Activated naive CD4-positive, alpha-beta T cell treated with anti-CD3 and anti-CD28 coated beads, Interleukin-2, amount 50 U/mL, for 72 hours (primary cell): ENCODE results near the gene IGFBP6. TPM values are rescaled to one million over a fixed set of nuclear protein-coding genes. Genes with fewer than 3 reads are reported as not detected.
A peak's percentile ranks its signal among the peaks of the same experiment; 100 is the strongest.

Source experiments
- ATAC-seq, 2 donors: fragments of 150-1000 bp; cut with Tn5 transposase; 2 replicates each; pipeline ENCODE4 v1.10.0; 2021; ENCODE audit warnings: mild to moderate bottlenecking in 2 of 2, moderate library complexity in 2 of 2
- DNase-seq, 2 donors: peaks; one replicate each; pipeline ENCODE4 v3.0.0; 2021 to 2022; ENCODE audit warnings: low spot score in 2 of 2
- H3K27ac Mint-ChIP-seq, 2 donors: one replicate each; pipeline ENCODE4 v1.8.0; 2022; ENCODE audit warnings: mild to moderate bottlenecking in 2 of 2, mixed read lengths in 2 of 2
- H3K36me3 Mint-ChIP-seq, 2 donors: one replicate each; pipeline ENCODE4 v1.8.0; 2022; ENCODE audit warnings: mixed read lengths in 2 of 2
- H3K9me3 Mint-ChIP-seq, 2 donors: one replicate each; pipeline ENCODE4 v1.8.0; 2022; ENCODE audit warnings: mixed read lengths in 2 of 2
- total RNA-seq, 2 donors: library from RNA; stranded (reverse); gene quantifications; one replicate each; pipeline ENCODE4 v1.2.3, GENCODE V29; 2022

The IGFBP6 gene
- total RNA-seq, 2 donors from 2014 or later: 1.5 to 3.6 TPM

DNA sequence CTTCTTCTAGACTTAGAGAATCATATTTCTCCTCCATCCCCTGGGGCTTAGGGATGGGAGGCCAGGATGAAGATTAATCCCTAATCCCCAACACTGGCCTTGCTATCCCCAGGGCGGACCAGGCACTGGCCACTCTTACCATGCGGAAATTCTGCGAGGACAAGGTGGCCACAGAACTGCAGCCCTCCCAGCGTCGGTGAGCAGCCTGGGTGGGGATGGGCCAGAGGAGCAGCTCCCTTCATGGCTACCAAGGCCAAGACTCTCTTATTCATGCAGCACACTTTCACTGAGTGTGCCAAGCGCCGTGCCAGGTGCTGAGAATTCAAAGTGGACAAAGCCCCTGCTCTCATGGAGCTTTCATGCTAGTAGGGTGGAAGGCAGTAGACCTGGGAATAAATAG, 40.6 kb upstream of the IGFBP6 start:
- Mint-ChIP-seq H3K27ac (no peak overlapping the region), H3K9me3 (no peaks in the 10 kb centered on the region), H3K36me3 (no peaks in the 10 kb centered on the region)
- ATAC-seq (no peak), DNase-seq (no peak)

DNA sequence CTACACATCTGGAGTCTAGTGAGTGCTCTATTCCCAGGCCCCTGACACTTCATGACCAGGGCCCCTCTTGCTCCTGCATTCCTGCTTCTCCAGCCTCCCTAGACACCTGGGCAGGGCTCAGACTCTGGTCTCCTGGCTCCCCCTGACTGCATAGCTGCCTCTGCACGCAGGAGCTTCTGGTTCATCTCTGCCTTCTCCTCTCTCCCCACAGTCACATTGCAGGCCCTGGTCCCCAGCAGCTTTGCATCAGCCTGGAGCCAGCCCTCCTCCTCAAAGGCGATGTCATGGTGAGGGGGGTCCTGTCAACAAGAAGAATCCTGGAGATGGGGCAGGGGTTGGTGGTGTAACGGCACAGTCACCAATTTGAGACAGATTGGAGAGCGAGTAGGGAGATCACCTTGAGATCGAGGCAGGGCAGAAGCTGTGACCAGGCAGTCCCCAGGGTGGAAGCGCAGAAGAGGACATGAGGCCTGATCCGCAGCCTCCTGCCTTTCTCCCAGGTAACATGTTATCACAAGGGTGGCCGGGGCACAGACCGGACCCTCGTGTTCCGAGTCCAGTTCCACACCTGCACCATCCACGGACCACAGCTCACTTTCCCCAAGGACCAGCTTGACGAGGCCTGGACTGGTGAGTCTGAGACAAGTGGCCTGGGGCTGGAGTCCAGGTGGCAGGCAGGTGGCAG, 39.5 kb upstream of the IGFBP6 start:
- no peak overlapping the region for H3K27ac Mint-ChIP-seq
- no peaks in the 10 kb centered on the region for H3K9me3 Mint-ChIP-seq
- no peak for DNase-seq
- no peak for ATAC-seq
- no peaks in the 10 kb centered on the region for H3K36me3 Mint-ChIP-seq

DNA sequence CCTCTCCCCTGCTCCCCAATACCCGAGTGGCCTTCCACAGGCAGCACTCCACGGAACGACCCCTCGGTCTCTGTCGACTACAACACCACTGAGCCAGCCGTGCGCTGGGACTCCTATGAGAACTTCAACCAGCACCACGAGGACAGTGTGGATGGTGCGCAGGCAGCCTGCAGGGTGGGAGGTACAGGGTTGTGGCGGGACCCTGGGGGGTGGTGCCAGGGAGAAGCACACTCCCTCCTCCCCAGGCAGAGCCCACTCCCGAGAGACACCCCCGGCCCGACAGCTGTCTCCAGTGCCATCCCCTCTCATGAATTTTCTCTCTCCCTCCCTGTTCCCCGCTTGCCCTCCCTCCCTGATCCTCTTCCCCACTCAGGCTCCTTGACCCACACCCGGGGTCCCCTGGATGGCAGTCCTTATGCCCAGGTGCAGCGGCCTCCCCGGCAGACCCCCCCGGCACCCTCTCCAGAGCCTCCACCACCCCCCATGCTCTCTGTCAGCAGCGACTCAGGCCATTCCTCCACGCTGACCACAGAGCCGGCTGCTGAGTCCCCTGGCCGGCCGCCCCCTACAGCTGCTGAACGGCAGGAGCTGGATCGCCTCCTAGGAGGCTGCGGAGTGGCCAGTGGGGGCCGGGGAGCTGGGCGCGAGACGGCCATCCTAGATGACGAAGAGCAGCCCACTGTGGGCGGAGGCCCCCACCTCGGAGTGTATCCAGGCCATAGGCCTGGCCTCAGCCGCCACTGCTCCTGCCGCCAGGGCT, 38.6 kb upstream of the IGFBP6 start:
- DNase-seq (no peak), ATAC-seq (no peak)
- H3K27ac Mint-ChIP-seq: no peak overlapping the region
- H3K9me3 Mint-ChIP-seq: no peaks in the 10 kb centered on the region
- H3K36me3 Mint-ChIP-seq: no peaks in the 10 kb centered on the region

DNA sequence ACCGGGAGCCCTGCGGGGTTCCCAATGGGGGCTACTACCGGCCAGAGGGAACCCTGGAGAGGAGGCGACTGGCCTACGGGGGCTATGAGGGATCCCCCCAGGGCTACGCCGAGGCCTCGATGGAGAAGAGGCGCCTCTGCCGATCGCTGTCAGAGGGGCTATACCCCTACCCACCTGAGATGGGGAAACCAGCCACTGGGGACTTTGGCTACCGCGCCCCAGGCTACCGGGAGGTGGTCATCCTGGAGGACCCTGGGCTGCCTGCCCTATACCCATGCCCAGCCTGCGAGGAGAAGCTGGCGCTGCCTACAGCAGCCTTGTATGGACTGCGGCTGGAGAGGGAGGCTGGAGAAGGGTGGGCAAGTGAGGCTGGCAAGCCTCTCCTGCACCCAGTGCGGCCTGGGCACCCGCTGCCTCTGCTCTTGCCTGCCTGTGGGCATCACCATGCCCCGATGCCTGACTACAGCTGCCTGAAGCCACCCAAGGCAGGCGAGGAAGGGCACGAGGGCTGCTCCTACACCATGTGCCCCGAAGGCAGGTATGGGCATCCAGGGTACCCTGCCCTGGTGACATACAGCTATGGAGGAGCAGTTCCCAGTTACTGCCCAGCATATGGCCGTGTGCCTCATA, 37.9 kb upstream of the IGFBP6 start:
- Mint-ChIP-seq H3K9me3 (no peaks in the 10 kb centered on the region), H3K27ac (peak overlapping the region in 1 of 2 donors; percentile 9), H3K36me3 (no peaks in the 10 kb centered on the region)
- no peak for DNase-seq
- ATAC-seq: no peak

DNA sequence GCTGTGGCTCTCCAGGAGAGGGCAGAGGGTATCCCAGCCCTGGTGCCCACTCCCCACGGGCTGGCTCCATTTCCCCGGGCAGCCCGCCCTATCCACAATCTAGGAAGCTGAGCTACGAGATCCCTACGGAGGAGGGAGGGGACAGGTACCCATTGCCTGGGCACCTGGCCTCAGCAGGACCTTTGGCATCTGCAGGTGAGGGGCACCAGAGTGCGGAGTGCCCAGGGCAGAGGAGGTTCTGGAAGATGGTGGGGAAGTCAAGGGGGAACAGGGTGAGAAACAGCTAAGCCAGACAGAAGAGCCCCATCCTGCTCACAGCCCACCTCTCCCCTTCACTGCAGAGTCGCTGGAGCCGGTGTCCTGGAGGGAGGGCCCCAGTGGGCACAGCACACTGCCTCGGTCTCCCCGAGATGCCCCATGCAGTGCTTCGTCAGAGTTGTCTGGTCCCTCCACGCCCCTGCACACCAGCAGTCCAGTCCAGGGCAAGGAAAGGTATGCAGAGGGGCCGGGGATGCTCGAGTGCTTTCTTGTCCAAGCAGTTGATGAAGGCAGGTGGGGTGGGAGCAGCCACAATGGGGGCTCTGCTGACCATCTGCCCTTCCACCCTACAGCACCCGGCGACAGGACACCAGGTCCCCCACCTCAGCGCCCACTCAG, 37.3 kb upstream of the IGFBP6 start:
- H3K27ac Mint-ChIP-seq: peak overlapping the region in 1 of 2 donors; percentile 29
- H3K36me3 Mint-ChIP-seq: no peaks in the 10 kb centered on the region
- no peak for DNase-seq
- no peak for ATAC-seq
- H3K9me3 Mint-ChIP-seq: no peaks in the 10 kb centered on the region

DNA sequence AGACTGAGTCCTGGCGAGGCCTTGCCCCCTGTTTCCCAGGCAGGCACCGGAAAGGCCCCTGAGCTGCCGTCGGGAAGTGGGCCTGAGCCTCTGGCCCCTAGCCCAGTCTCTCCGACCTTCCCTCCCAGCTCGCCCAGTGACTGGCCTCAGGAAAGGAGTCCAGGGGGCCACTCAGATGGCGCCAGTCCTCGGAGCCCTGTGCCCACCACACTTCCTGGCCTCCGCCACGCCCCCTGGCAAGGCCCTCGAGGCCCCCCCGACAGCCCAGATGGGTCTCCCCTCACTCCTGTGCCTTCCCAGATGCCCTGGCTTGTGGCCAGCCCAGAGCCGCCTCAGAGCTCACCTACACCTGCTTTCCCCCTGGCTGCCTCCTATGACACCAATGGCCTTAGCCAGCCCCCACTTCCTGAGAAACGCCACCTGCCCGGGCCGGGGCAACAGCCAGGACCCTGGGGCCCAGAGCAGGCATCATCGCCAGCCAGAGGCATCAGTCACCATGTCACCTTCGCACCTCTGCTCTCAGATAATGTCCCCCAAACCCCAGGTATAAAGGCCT, 36.7 kb upstream of the IGFBP6 start:
- H3K9me3 Mint-ChIP-seq: no peaks in the 10 kb centered on the region
- H3K27ac Mint-ChIP-seq: no peak overlapping the region
- H3K36me3 Mint-ChIP-seq: no peaks in the 10 kb centered on the region
- DNase-seq (no peak), ATAC-seq (no peak)

DNA sequence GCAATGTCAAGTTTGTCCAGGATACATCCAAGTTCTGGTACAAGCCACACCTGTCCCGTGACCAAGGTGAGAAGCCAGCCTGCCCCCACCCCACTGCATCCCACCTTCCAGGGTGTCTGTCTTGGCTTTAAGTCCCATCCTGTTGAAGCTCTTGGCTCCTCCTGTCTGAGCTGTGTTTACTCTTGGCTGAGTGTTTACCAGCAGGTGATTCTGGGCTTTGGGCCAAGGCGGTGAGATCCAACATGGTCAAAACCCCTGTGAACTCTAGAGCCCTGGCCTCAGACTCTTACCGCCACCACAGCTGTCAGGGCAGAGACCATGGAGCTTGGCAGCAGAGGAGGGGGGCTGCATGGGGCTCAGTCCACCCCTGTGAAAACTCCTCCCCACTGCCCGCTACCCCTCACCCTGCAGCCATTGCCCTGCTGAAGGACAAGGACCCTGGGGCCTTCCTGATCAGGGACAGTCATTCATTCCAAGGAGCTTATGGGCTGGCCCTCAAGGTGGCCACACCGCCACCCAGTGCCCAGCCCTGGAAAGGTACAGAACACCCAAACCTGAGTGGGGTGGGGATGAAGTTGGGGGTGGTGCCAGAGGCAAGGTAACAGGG, 36.0 kb upstream of the IGFBP6 start:
- DNase-seq (no peak), ATAC-seq (peak in 1 of 2 donors; percentile 23)
- Mint-ChIP-seq H3K9me3 (no peaks in the 10 kb centered on the region), H3K36me3 (no peaks in the 10 kb centered on the region), H3K27ac (no peak overlapping the region)

DNA sequence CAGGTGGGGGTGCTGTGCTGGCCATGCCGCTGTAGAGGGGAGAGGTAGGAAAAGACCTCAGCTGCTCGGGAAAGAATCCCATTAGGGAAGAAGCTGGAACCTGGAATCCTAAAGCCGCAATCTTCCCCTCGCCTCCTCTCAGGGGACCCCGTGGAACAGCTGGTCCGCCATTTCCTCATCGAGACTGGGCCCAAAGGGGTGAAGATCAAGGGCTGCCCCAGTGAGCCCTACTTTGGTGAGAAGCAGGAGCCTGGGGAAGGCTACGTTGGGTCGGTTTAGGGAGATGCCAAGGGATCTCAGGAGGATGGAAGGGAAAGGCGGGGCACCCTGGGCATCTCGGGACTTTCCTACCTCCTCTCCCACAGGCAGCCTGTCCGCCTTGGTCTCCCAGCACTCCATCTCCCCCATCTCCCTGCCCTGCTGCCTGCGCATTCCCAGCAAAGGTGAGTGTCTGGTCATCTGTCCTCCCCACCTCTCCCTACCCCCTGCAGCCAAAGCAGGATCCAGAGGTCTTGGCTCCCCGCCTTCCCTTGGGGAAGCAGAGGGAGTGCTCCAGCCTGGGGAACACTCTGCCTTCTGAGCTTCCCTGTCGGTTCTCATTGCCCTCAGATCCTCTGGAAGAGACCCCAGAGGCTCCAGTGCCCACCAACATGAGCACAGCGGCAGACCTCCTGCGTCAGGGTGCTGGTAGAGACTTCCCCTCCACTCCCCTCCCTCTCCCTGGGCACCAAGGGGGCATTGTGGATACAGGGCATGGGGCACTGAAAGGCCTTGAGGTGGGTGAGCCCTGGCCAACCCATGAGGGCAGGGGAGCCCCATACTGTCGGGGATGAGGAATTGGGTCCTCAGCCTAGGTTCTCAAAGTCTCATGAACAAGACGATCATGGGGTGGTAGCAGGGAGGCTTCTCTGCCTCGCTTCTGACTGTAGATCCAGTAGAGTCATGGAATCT, 35.2 kb upstream of the IGFBP6 start:
- no peaks in the 10 kb centered on the region for H3K9me3 Mint-ChIP-seq
- ATAC-seq (no peak), DNase-seq (peak in 1 of 2 donors; percentile 53)
- H3K27ac Mint-ChIP-seq: no peak overlapping the region
- no peaks in the 10 kb centered on the region for H3K36me3 Mint-ChIP-seq

DNA sequence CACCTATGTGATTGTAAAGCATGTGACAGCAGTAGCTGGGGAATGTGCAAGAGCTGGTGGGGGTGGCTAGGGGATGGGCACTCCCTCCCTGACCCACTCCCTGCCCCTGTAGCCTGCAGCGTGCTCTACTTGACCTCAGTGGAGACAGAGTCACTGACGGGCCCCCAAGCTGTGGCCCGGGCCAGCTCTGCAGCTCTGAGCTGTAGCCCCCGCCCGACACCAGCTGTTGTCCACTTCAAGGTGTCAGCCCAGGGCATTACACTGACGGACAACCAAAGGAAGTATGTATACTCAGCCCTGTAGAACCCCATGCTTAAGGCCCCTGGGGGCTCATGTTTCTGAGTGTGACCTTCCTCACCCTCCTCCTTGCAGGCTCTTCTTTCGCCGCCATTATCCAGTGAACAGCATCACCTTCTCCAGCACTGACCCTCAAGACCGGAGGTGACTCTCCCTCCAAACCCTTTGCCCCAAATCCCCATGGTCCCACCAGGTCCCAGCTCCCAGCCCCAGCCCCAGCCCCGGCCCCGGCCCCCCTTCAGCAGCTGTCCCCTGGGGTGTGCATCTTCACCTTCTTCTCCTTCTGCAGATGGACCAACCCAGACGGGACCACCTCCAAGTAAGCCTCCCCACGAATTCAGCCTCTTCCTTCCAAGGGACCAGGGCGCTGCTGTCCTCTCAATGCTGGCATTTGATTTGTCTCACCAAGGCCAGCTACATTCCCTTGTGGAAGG, 34.3 kb upstream of the IGFBP6 start:
- no peak overlapping the region for H3K27ac Mint-ChIP-seq
- H3K9me3 Mint-ChIP-seq: no peaks in the 10 kb centered on the region
- no peaks in the 10 kb centered on the region for H3K36me3 Mint-ChIP-seq
- ATAC-seq (no peak), DNase-seq (no peak)

DNA sequence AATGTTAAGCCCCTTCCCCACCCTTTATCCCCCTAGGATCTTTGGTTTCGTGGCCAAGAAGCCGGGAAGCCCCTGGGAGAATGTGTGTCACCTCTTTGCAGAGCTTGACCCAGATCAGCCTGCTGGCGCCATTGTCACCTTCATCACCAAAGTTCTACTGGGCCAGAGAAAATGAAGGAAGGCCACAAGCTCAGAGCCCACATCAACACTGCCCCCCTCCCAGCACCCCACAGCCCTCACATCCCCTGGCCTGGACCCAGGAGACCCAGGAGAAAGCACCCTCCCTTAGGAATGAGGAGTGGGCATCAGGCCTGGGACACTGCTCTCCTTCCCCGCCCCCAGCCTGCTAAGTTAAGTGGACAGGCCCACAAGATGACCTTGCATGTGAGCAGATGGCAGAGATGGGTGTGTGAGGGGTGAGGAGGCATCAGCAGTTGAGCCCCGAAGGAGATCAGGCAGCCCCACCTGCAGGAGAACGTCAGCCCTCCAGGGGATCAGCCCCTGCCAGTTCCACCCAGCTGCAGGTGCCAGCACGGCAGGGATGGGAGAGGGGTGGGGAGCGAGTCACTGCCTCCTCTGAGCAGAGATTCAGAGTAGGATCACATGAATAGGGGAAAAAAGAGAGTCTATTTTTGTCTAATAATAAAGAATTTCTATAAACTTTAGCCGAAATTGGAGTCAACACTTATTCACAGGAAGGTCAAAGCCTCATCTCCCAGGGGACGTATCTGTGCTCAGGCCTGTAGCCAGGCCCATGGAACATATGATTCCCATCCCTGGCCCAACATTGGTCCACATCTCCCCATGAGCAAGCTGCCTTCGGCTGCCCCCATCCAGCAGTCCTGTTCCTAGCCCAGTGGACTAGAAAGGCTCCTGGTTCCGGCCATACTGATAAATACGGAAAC, 33.5 kb upstream of the IGFBP6 start:
- peak in 1 of 2 donors; percentile 49 for DNase-seq
- Mint-ChIP-seq H3K9me3 (no peaks in the 10 kb centered on the region), H3K27ac (no peak overlapping the region), H3K36me3 (no peaks in the 10 kb centered on the region)
- no peak for ATAC-seq

DNA sequence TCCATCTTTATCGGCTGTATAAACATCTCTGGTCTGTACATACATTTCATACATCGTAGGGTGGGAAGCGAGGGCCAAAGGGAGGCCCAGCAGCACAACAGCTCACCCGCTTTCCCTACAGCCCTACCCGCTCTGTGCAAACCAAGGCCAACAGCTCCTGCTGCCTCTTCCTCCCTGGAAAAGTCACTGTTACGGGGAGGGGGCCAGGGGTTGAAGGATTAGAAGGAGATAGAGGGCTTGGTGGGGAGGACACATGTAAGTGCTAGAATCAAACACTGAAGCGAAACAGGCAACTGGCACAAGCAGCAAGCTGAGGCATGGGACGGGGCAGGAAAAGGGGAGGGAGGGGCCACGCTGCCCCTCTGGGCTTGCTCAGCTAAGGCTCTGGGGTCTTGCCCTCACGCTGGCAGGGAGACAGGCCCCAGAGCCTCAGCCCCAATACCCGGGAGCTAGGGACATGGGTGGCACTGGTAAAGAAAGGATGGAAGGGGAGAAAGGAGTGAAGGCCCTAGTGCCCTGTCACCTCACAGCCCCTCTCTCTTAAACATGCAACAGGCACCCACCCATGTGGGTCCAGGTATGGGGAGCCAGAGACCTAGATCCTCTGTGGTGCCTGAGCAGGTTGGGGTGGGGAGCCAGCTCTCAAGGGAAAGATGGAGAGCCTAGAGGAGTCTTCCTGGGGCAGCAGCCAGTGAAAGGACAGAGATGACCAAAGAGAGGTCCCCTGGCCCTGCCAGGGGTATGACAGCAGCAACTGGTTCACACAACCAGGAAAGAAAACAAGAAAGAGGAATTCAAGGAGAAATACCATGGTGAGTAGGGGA, 32.6 kb upstream of the IGFBP6 start:
- Mint-ChIP-seq H3K36me3 (no peaks in the 10 kb centered on the region), H3K9me3 (no peaks in the 10 kb centered on the region), H3K27ac (peak overlapping the region in 1 of 2 donors; percentile 73)
- ATAC-seq (no peak), DNase-seq (no peak)

DNA sequence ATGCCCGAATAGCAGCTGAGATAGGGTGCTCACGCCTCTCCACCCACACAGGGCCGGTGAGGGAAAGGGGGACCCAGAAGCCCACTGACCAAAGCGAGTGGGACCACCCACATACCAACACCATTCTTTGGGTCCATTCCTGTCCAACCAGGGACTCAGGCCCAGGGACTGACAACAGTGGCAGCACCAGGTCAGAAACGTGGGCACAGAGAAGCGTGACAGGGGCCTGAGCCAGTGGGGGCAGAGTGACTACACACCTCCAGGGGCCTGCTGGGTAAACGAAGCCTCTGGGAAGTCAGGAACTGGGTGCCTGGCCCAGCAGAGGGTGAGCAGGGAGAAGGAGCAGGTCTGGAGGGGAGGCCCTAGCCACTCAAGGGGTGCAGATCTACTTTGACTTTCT, 32.0 kb upstream of the IGFBP6 start:
- DNase-seq: no peak
- no peak for ATAC-seq
- Mint-ChIP-seq H3K36me3 (no peaks in the 10 kb centered on the region), H3K27ac (no peak overlapping the region), H3K9me3 (no peaks in the 10 kb centered on the region)
